ENCODE results near the gene ARAP2.

GRCh38 chr4:36227913-36228312 is 16.4 kb downstream of the ARAP2 start:
- TF ChIP-seq TAF1 (IDR thresholded peaks at IDR 0.05; ENCODE audit: low read depth) (no peak), REST (IDR thresholded peaks at IDR 0.05; ENCODE audit: low read depth) (no peak), TEAD4 (IDR thresholded peaks at IDR 0.05) (no peak)
- TF ChIP-seq, protein P1, sequence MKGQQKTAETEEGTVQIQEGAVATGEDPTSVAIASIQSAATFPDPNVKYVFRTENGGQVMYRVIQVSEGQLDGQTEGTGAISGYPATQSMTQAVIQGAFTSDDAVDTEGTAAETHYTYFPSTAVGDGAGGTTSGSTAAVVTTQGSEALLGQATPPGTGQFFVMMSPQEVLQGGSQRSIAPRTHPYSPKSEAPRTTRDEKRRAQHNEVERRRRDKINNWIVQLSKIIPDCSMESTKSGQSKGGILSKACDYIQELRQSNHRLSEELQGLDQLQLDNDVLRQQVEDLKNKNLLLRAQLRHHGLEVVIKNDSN (IDR thresholded peaks at IDR 0.05): no peak
